IMR-90 (cell line): Measurements from ENCODE around the gene PLA2G2C. TPM values are rescaled to one million over a fixed set of nuclear protein-coding genes. Genes with fewer than 3 reads are reported as not detected.

ENCODE experiments used
- ATAC-seq: fragments of 200-7000 bp; cut with Tn5 transposase; 2 replicates; pipeline ENCODE4 v1.9.1; 2020; ENCODE audit warnings: low read depth, mild to moderate bottlenecking, moderate library complexity
- BruUV-seq: library from RNA; stranded (reverse); fragments of 400-500 nt; replicated peaks from 2 replicates; lab custom pipeline; 2021; lab: Mats Ljungman, UMichigan
- CTCF ChIA-PET: fragments of 300-600 bp; formaldehyde crosslinking; extraction: SDS; loops from one replicate; lab custom pipeline; 2021; ENCODE audit warnings: antibody characterized with exemption; lab: Yijun Ruan, JAX
- POLR2A ChIA-PET: fragments of 300-600 bp; sonication (Branson Sonifier 250); formaldehyde crosslinking; loops from one replicate; lab custom pipeline; 2022; ENCODE audit warnings: antibody characterized with exemption; ENCODE audit not compliant: unreplicated experiment; lab: Charles Lee
- DNase-seq: peaks from one replicate; pipeline ENCODE4 v3.0.0; 2013
- H2AFZ ChIP-seq: replicated peaks from 2 replicates; pipeline ENCODE3; 2013; ENCODE audit warnings: low read length, mild to moderate bottlenecking; ENCODE audit not compliant: poor library complexity
- H2AK5ac ChIP-seq: 2 replicates; pipeline ENCODE4 v1.6.1; 2013; ENCODE audit warnings: low read depth, low read length, inconsistent platforms
- H2AK9ac ChIP-seq: replicated peaks from 2 replicates; pipeline ENCODE3; 2013; ENCODE audit warnings: mild to moderate bottlenecking, low read depth, low read length, moderate library complexity; ENCODE audit not compliant: poor library complexity
- H2BK120ac ChIP-seq: 2 replicates; pipeline ENCODE4 v1.6.1; 2013; ENCODE audit warnings: low read depth, low read length, inconsistent platforms
- H2BK15ac ChIP-seq: 3 replicates; pipeline ENCODE4 v1.6.1; 2013; ENCODE audit warnings: low read depth, low read length, inconsistent platforms
- H2BK20ac ChIP-seq: 2 replicates; pipeline ENCODE4 v1.6.1; 2013; ENCODE audit warnings: low read depth, mild to moderate bottlenecking, inconsistent platforms, low read length, moderate library complexity
- H2BK5ac ChIP-seq: 2 replicates; pipeline ENCODE4 v1.6.1; 2013; ENCODE audit warnings: mild to moderate bottlenecking, low read depth, low read length, inconsistent platforms; ENCODE audit not compliant: poor library complexity, severe bottlenecking
- H3K14ac ChIP-seq: replicated peaks from 2 replicates; pipeline ENCODE4 v1.6.1; 2013; ENCODE audit warnings: low read depth, low read length, inconsistent platforms
- H3K18ac ChIP-seq: 2 replicates; pipeline ENCODE4 v1.6.1; 2013; ENCODE audit warnings: low read depth, low read length, control low read depth
- H3K23ac ChIP-seq: 2 replicates; pipeline ENCODE4 v1.6.1; 2013; ENCODE audit warnings: low read depth, low read length, inconsistent platforms
- H3K27ac ChIP-seq: 2 replicates; pipeline ENCODE4 v1.5.1; 2013; ENCODE audit warnings: mild to moderate bottlenecking, control low read depth, low read length; ENCODE audit not compliant: insufficient read depth
- H3K27me3 ChIP-seq: 2 replicates; pipeline ENCODE4 v1.6.1; 2013; ENCODE audit warnings: low read length; ENCODE audit not compliant: control insufficient read depth, insufficient read depth
- H3K36me3 ChIP-seq: 2 replicates; pipeline ENCODE4 v1.6.1; 2013; ENCODE audit warnings: low read length, mixed read lengths; ENCODE audit not compliant: control insufficient read depth, insufficient read depth
- H3K4ac ChIP-seq: 2 replicates; pipeline ENCODE4 v1.6.1; 2013; ENCODE audit warnings: low read depth, low read length, inconsistent platforms
- H3K4me1 ChIP-seq: 2 replicates; pipeline ENCODE4 v1.6.1; 2013; ENCODE audit warnings: low read length, mixed read lengths; ENCODE audit not compliant: control insufficient read depth, insufficient read depth
- H3K4me2 ChIP-seq: 2 replicates; pipeline ENCODE4 v1.6.1; 2013; ENCODE audit warnings: low read depth, mild to moderate bottlenecking, control low read depth, low read length, moderate library complexity
- H3K4me3 ChIP-seq: 2 replicates; pipeline ENCODE4 v1.5.1; 2013; ENCODE audit warnings: low read depth, mild to moderate bottlenecking, control low read depth, low read length, moderate library complexity; ENCODE audit not compliant: insufficient read depth
- H3K56ac ChIP-seq: 2 replicates; pipeline ENCODE4 v1.6.1; 2013; ENCODE audit warnings: low read length, inconsistent platforms; ENCODE audit not compliant: insufficient read depth; ENCODE audit errors: extremely low read depth
- H3K79me1 ChIP-seq, 2 experiments: 2 replicates each; pipeline ENCODE4 v1.6.1; 2013; ENCODE audit warnings: low read length in 2 of 2, inconsistent platforms in 1 of 2, low read depth in 1 of 2
- H3K9ac ChIP-seq: 2 replicates; pipeline ENCODE4 v1.6.1; 2013; ENCODE audit warnings: low read depth, low read length, control low read depth
- H3K9me1 ChIP-seq: 2 replicates; pipeline ENCODE4 v1.6.1; 2013; ENCODE audit warnings: low read length, inconsistent platforms; ENCODE audit not compliant: insufficient read depth
- H3K9me3 ChIP-seq: 2 replicates; pipeline ENCODE4 v1.6.1; 2013; ENCODE audit warnings: low read length; ENCODE audit not compliant: control insufficient read depth, insufficient read depth
- H4K20me1 ChIP-seq: 2 replicates; pipeline ENCODE4 v1.6.1; 2013; ENCODE audit warnings: low read length, inconsistent platforms; ENCODE audit not compliant: insufficient read depth
- H4K5ac ChIP-seq: 2 replicates; pipeline ENCODE4 v1.6.1; 2013; ENCODE audit warnings: mild to moderate bottlenecking, low read depth, low read length, control low read depth
- H4K8ac ChIP-seq, 2 experiments: 2 replicates each; pipeline ENCODE4 v1.6.1; 2013; ENCODE audit warnings: low read depth in 2 of 2, low read length in 2 of 2, control low read depth in 1 of 2, inconsistent platforms in 1 of 2
- H4K91ac ChIP-seq: 2 replicates; pipeline ENCODE4 v1.6.1; 2013; ENCODE audit warnings: low read depth, low read length, inconsistent platforms; ENCODE audit not compliant: insufficient read depth
- BHLHE40 ChIP-seq: fragments of 150-350 bp; IDR thresholded peaks from 2 replicates; pipeline ENCODE4 v1.6.1; 2016; ENCODE audit warnings: mild to moderate bottlenecking, low read depth, low read length
- CEBPB ChIP-seq: IDR thresholded peaks from 2 replicates; pipeline ENCODE4 v1.6.1; 2012; ENCODE audit warnings: low read depth, low read length, improper control_type of control experiment
- NFE2L2 ChIP-seq: fragments of 150-350 bp; IDR thresholded peaks from 2 replicates; pipeline ENCODE4 v1.6.1; 2016; ENCODE audit warnings: low read depth, mild to moderate bottlenecking, low read length
- USF2 ChIP-seq: fragments of 150-350 bp; IDR thresholded peaks from 2 replicates; pipeline ENCODE4 v1.6.1; 2017; ENCODE audit warnings: mild to moderate bottlenecking, antibody characterized with exemption, low read length, low read depth
- WGBS, 2 experiments: methylation state at CpG; one replicate each; pipeline versions ENCODE4 v1.1.5 to v1.1.7; 2013; ENCODE audit warnings: missing lambda C conversion rate in 2 of 2; ENCODE audit not compliant: insufficient read length in 1 of 2; ENCODE audit errors: extremely low coverage in 2 of 2; 5-methylcytosine and 5-hydroxymethylcytosine counted together
- dilution Hi-C: fragments of 300-500 bp; cut with HindIII; formaldehyde crosslinking; loops from one replicate; pipeline ENCODE4 v1.14.3; 2018; ENCODE audit warnings: low sequenced_read_pairs; ENCODE audit not compliant: unreplicated experiment
- in situ Hi-C: fragments of 300-500 bp; cut with MboI; formaldehyde crosslinking; loops from 3 replicates; pipeline ENCODE4 v1.14.3; 2019; ENCODE audit warnings: low sequenced_read_pairs, inconsistent platforms, mixed read lengths
- intact Hi-C: fragments of 100-400 bp; cut with micrococcal nuclease; formaldehyde crosslinking; loops from 2 replicates; pipeline ENCODE4 v1.10.0; 2022
- polyA plus RNA-seq, 3 experiments: library from polyadenylated mRNA; depleted of rRNA; stranded (reverse); fragments of >200 nt; gene quantifications; 2 replicates each; pipeline ENCODE4 v1.2.3, GENCODE V29; 2012; ENCODE audit warnings: low replicate concordance in 1 of 3
- total RNA-seq: library from RNA; depleted of rRNA; stranded (reverse); fragments of >200 nt; gene quantifications from 2 replicates; pipeline ENCODE4 v1.2.3, GENCODE V29; 2012

PLA2G2C gene
- total and polyA plus RNA-seq, 2 of the 4 experiments (the other 2 are of a cell fraction) = not detected

- H3K9me3 ChIP-seq = no peaks in the 10 kb centered on the region
- no peaks in the 10 kb centered on the region for H4K20me1 ChIP-seq
- no peak overlapping the region for H3K56ac ChIP-seq
- H2BK20ac ChIP-seq = no peak overlapping the region
- H3K4me1 ChIP-seq = no peaks in the 10 kb centered on the region
- H3K27ac ChIP-seq = no peak overlapping the region
- no peak overlapping the region for H2AK5ac ChIP-seq
- 85% methylated on average over 4 of the region's 4 CpGs; no CpG with 5 or more reads in 1 of the 2 experiments for WGBS, 2 experiments
- H2BK120ac ChIP-seq = no peak overlapping the region
- H3K36me3 ChIP-seq = no peaks in the 10 kb centered on the region
- no peak overlapping the region for H2AK9ac ChIP-seq
- POLR2A ChIA-PET = no interaction called here
- H3K9ac ChIP-seq = no peak overlapping the region
- peaks cover 17% of the 10 kb centered on the region for H3K27me3 ChIP-seq
- H2BK15ac ChIP-seq = no peak overlapping the region
- no peak overlapping the region for H2BK5ac ChIP-seq
- CTCF ChIA-PET = interaction anchor here (0.6 kb wide), 1 partner anchor 365 kb away, joined by 3 read pairs; no protein-coding TSS in a partner anchor
- TF ChIP-seq NFE2L2 (no peak), BHLHE40 (no peak), CEBPB (no peak), USF2 (no peak)
- no peak overlapping the region for H3K4me3 ChIP-seq
- H3K9me1 ChIP-seq = no peaks in the 10 kb centered on the region; the same call in 1 of the 2 replicates
- no peak overlapping the region for H4K8ac ChIP-seq
- intact Hi-C loops = no loop called here
- BruUV-seq = no TSS peak
- no peak overlapping the region for H3K18ac ChIP-seq
- no peak overlapping the region for H2AFZ ChIP-seq
- no peak for DNase-seq
- H3K14ac ChIP-seq = no peak overlapping the region
- H3K4me2 ChIP-seq = no peak overlapping the region
- H4K91ac ChIP-seq = no peak overlapping the region
- ATAC-seq = no peak
- H4K5ac ChIP-seq = no peak overlapping the region
- dilution Hi-C loops = no loop called here
- in situ Hi-C loops = loop anchor here (25.0 kb wide), 1 partner anchor 428 kb away; the partner anchor contains the start of gene PINK1
- no peak overlapping the region for H3K23ac ChIP-seq
- H3K4ac ChIP-seq = no peak overlapping the region
- H3K79me1 ChIP-seq = no peaks in the 10 kb centered on the region
These were observed 23.2 kb upstream of the PLA2G2C start for GRCh38 chr1:20209471-20209870.
